Measurements from ENCODE around the gene TENM4.

GRCh38 chr11:78884761-78885160 is 556.1 kb downstream of the TENM4 start:
- TF ChIP-seq CTCF (IDR thresholded peaks at IDR 0.05) = no peak
- TF ChIP-seq EZH2phosphoT487 (IDR thresholded peaks at IDR 0.05) = no peak

Measured in neural progenitor cell (in vitro differentiated cells).